Heart left ventricle (tissue), 16 donors: ENCODE measurements around the gene RNF217. TPM values are rescaled to one million over a fixed set of nuclear protein-coding genes. Genes with fewer than 3 reads are reported as not detected.
A peak's percentile ranks its signal among the peaks of the same experiment; 100 is the strongest.
"Not testable (repeated sequence)": the region's sequence is repeated elsewhere in the genome, so short reads cannot be mapped to it uniquely, and the experiment has no call there.

ENCODE experiments used
- ATAC-seq, 4 donors: fragments of 200-7000 bp; cut with Tn5 transposase; one replicate each; pipeline ENCODE4 v1.9.1; 2020 to 2022; ENCODE audit warnings: moderate library complexity in 4 of 4, mild to moderate bottlenecking in 3 of 4, moderate number of reproducible peaks in 1 of 4
- DNase-seq, 5 donors: peaks; one replicate each; pipeline ENCODE4 v3.0.0-alpha.2; 2020
- H3K27ac ChIP-seq, 12 donors: fragments of 200-600 bp; sonication (generic) in 4 of 12; one replicate each; pipeline versions ENCODE4 v1.5.0 to v1.8.0; 2016 to 2022; ENCODE audit warnings: mild to moderate bottlenecking in 2 of 12
- H3K27me3 ChIP-seq, 9 donors: fragments of 200-600 bp; sonication (generic) in 2 of 9; one replicate each; pipeline versions ENCODE4 v1.5.1 to v1.8.0; 2016 to 2022; ENCODE audit warnings: mild to moderate bottlenecking in 3 of 9
- H3K36me3 ChIP-seq, 9 donors: fragments of 200-600 bp; sonication (generic) in 2 of 9; one replicate each; pipeline versions ENCODE4 v1.5.0 to v1.8.0; 2018 to 2022; ENCODE audit warnings: mild to moderate bottlenecking in 2 of 9
- H3K4me1 ChIP-seq, 12 donors: fragments of 200-600 bp; sonication (generic) in 4 of 12; one replicate each; pipeline versions ENCODE4 v1.5.0 to v1.8.0; 2016 to 2022; ENCODE audit warnings: mild to moderate bottlenecking in 3 of 12
- H3K4me3 ChIP-seq, 12 donors: fragments of 200-600 bp; sonication (generic) in 4 of 12; one replicate each; pipeline versions ENCODE4 v1.5.0 to v1.8.0; 2017 to 2022; ENCODE audit warnings: mild to moderate bottlenecking in 9 of 12, moderate library complexity in 4 of 12
- H3K9me3 ChIP-seq, 12 donors: fragments of 200-600 bp; sonication (generic) in 4 of 12; one replicate each; pipeline versions ENCODE4 v1.5.0 to v1.8.0; 2016 to 2022; ENCODE audit warnings: mild to moderate bottlenecking in 1 of 12
- POLR2A ChIP-seq, 2 donors: fragments of 450-650 bp; IDR thresholded peaks; one replicate each; pipeline ENCODE4 v1.6.1; 2017; ENCODE audit warnings: antibody characterized with exemption in 2 of 2, mild to moderate bottlenecking in 2 of 2, moderate library complexity in 2 of 2
- WGBS, 4 donors: extraction: QIAGEN DNeasy Blood & Tissue Kit in 2 of 4; methylation state at CpG; one replicate each; pipeline versions ENCODE4 v1.1.5 to v1.1.7; 2013 to 2018; 5-methylcytosine and 5-hydroxymethylcytosine counted together
- intact Hi-C, 10 donors: fragments of 100-400 bp; cut with DNase I; formaldehyde crosslinking; loops; one replicate each; pipeline versions ENCODE4 v1.11.1 to v1.14.2; 2022
- polyA plus RNA-seq, 2 donors: library from polyadenylated mRNA; stranded (reverse); fragments of 200-250 nt; gene quantifications; one replicate each; pipeline ENCODE4 v1.2.3, GENCODE V29; 2013
- total RNA-seq, 9 donors: library from RNA; depleted of rRNA in 2 of 9; stranded (reverse); fragments of >200 nt in 2 of 9; fragmentation: NEBNext Ultra II Directional in 3 of 9; extraction: Animal tissue kit (Norgen Biotek cat#: 25700) in 3 of 9; gene quantifications; one replicate each; pipeline versions ENCODE4 v1.1.0 to v1.2.4, GENCODE V29; 2016 to 2023
- TF ChIP-seq, protein P1 (sequence below), 12 donors: fragments of 200-600 bp; sonication (generic) in 4 of 12; IDR thresholded peaks; one replicate each; pipeline versions ENCODE4 v1.5.0 to v1.8.0; 2018 to 2022; ENCODE audit warnings: antibody characterized with exemption in 12 of 12, mild to moderate bottlenecking in 5 of 12
- donor health status: ischemic (EF 13 %, LVEDD 7.1; RV severe dilation, severe dysfunction).
- donor health status: healthy with polysubstance abuse.
- donor health status: DM: no; HTN: yes; CAD: no.
- donor health status: DM: no; HTN: no; CAD: no.
- donor health status: ischemic (EF 25% LVEDD 6.9; RV normal size, moderate dysfunction).
- donor health status: ischemic (EF 25% LVEDD 5.7; RV mildly dilated, moderate dysfunction).
- donor health status: healthy.
- donor health status: DM: yes; HTN: yes; CAD: no.
- donor health status: ischemic (EF 35%, LVEDD 5.7; RV mildly dilated, moderate dysfunction).
- donor health status: nonischemic (EF 11% LVEDD 7.7; RV severe dilation, severe dysfunction).
- donor health status: DM: yes; HTN: yes; CAD: no.
- donor health status: PGD.
- donor health status: ischemic (EF 29% LVEDD 5.4; RV normal size, mild dysfunction).
- donor health status: nonischemic (EF 23%, LVEDD 6.1; RV moderate dilation, normal function).

Gene RNF217
- total and polyA plus RNA-seq, 11 donors: 2.2 to 21.6 (median 13.9) TPM

DNA sequence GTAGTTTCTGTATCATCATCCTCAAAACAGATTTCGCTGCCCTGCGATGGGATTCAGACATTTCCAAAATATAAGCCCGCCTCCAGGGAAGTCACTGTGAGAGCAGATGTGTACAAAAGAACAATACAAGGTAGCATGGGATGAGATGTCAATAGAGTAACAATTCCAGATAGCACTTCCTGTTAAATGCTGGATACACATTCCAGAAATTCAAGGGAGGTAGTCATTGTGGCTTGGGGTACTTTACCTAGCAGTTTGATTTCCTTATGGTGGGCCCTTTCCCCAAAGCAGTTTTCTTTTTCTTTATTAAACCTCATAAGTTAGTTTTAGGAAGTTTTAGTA, 2.5 kb downstream of the RNF217 start:
- no peaks in the 10 kb centered on the region for H3K27me3 ChIP-seq
- 35 to 70% (median 55%) methylated on average over 3 of the region's 3 CpGs for WGBS, 4 donors
- TF ChIP-seq, protein P1, sequence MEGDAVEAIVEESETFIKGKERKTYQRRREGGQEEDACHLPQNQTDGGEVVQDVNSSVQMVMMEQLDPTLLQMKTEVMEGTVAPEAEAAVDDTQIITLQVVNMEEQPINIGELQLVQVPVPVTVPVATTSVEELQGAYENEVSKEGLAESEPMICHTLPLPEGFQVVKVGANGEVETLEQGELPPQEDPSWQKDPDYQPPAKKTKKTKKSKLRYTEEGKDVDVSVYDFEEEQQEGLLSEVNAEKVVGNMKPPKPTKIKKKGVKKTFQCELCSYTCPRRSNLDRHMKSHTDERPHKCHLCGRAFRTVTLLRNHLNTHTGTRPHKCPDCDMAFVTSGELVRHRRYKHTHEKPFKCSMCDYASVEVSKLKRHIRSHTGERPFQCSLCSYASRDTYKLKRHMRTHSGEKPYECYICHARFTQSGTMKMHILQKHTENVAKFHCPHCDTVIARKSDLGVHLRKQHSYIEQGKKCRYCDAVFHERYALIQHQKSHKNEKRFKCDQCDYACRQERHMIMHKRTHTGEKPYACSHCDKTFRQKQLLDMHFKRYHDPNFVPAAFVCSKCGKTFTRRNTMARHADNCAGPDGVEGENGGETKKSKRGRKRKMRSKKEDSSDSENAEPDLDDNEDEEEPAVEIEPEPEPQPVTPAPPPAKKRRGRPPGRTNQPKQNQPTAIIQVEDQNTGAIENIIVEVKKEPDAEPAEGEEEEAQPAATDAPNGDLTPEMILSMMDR (IDR thresholded peaks at IDR 0.05): no peak
- no peak for TF ChIP-seq POLR2A (IDR thresholded peaks at IDR 0.05)
- peaks cover 0 to 9% (median 0%) of the 10 kb centered on the region in 9 donors for H3K36me3 ChIP-seq
- H3K9me3 ChIP-seq: no peaks in the 10 kb centered on the region
- no peak for DNase-seq
- peak overlapping the region in 9 of 12 donors; percentile 67 to 95 (median 85) for H3K4me3 ChIP-seq
- intact Hi-C loops: loop anchor here (5.0 to 10.0 kb wide), 9 partner anchors 38 to 340 kb away; partner anchors contain the start of gene HDDC2 (in 1 of the 10)
- H3K4me1 ChIP-seq: peaks cover 0 to 50% (median 32%) of the 10 kb centered on the region in 12 donors
- peak overlapping the region in 8 of 12 donors; percentile 84 to 96 (median 90) for H3K27ac ChIP-seq
- no peak for ATAC-seq

DNA sequence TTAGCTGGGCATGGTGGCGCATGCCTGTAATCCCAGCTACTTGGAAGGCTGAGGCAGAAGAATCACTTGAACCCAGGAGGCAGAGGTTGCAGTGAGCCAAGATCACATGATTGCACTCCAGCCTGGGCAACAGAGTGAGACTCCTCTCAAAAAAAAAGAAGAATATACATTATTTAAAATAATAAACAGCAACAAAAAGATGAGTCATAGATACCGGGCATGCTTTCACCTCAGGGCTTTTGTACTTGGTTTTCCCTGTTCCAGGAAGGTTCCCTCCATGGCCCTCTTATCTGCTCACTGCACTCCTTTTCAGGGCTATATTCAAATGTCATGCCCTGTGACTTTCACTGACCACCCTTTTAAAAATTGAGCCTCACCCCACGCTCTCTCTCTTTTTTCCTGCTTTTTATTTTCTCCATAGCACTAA, 3.2 kb downstream of the RNF217 start:
- not testable (repeated sequence) for DNase-seq, H3K36me3 ChIP-seq, H3K27me3 ChIP-seq, H3K4me3 ChIP-seq, ATAC-seq, H3K9me3 ChIP-seq
- intact Hi-C loops: loop anchor here in 5 of 10 donors (10.0 kb wide), 4 partner anchors 129 to 339 kb away; partner anchors contain the start of gene HDDC2 (in 1 of the 5)
- WGBS, 4 donors: 91 to 94% (median 93%) methylated on average over 3 of the region's 3 CpGs
- Histone ChIP-seq H3K27ac (peak overlapping the region in 3 of 12 donors; percentile 2 to 96 (median 92)), H3K4me1 (peaks cover 0 to 53% (median 33%) of the 10 kb centered on the region in 12 donors)

GRCh38 chr6:124967444-124967843, 5.2 kb downstream of the RNF217 start:
- H3K27me3 ChIP-seq: no peaks in the 10 kb centered on the region
- H3K36me3 ChIP-seq: peaks cover 0 to 23% (median 14%) of the 10 kb centered on the region in 9 donors
- DNase-seq: no peak
- H3K4me1 ChIP-seq: peaks cover 0 to 43% (median 25%) of the 10 kb centered on the region in 12 donors
- H3K27ac ChIP-seq: peak overlapping the region in 1 of 12 donors; percentile 44
- intact Hi-C loops: loop anchor here in 5 of 10 donors (10.0 kb wide), 4 partner anchors 127 to 337 kb away; partner anchors contain the start of gene HDDC2 (in 1 of the 5)
- no peak overlapping the region for H3K4me3 ChIP-seq
- no peak for TF ChIP-seq POLR2A (IDR thresholded peaks at IDR 0.05)
- TF ChIP-seq, protein P1 (IDR thresholded peaks at IDR 0.05): no peak
- 92 to 100% (median 96%) methylated on average over 1 of the region's 1 CpG for WGBS, 4 donors
- no peaks in the 10 kb centered on the region for H3K9me3 ChIP-seq
- no peak for ATAC-seq

DNA sequence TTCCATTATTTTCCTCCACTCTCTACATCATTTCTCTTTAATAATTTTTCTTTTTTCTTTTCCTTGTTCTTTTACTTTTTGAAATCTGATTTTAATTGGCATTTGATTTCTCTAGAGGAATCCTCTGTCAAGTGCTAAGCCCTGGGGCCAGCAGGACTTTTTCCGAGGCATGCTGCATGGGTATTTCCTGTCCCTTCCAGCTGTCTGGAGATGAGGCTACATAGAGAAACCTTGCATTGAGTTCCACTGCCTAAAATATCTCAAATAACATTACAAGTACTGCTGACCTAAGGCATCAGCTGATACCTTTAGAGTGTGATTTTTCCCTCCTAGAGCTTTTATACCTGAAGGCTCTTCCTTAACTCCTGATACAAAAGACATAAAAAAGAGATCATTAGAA, 6.2 kb downstream of the RNF217 start:
- H3K4me3 ChIP-seq: no peak overlapping the region
- DNase-seq: no peak
- no peak overlapping the region for H3K27ac ChIP-seq
- H3K36me3 ChIP-seq: peaks cover 0 to 32% (median 24%) of the 10 kb centered on the region in 9 donors
- no peaks in the 10 kb centered on the region for H3K9me3 ChIP-seq
- peaks cover 0 to 42% (median 25%) of the 10 kb centered on the region in 12 donors for H3K4me1 ChIP-seq
- intact Hi-C loops: loop anchor here in 5 of 10 donors (10.0 kb wide), 4 partner anchors 126 to 336 kb away; partner anchors contain the start of gene HDDC2 (in 1 of the 5)
- H3K27me3 ChIP-seq: no peaks in the 10 kb centered on the region
- TF ChIP-seq, protein P1 (IDR thresholded peaks at IDR 0.05): no peak
- ATAC-seq: no peak
- WGBS, 4 donors: 8 to 22% (median 20%) methylated on average over 1 of the region's 1 CpG
